Smooth muscle cell of bladder (primary cell): ENCODE measurements around the gene TMEM244. TPM values are rescaled to one million over a fixed set of nuclear protein-coding genes. Genes with fewer than 3 reads are reported as not detected.

Experiments used
- total RNA-seq: library from RNA; depleted of rRNA; stranded (reverse); fragments of >200 nt; gene quantifications from 2 replicates; pipeline ENCODE4 v1.2.3, GENCODE V29; 2014

The TMEM244 gene
- not detected in 2 replicates for total RNA-seq

GRCh38 chr6:129860908-129861665 lies at the start of gene TMEM244:
Gene TMEM244 (minus strand): TSS chr6:129861315. CDS start chr6:129861188, 127 bp downstream.

Other genes with a start within 250 kb of the TMEM244 start
- gene ARHGAP18, start 151.1 kb downstream of the TMEM244 start, total RNA-seq = 15.4 and 15.6 TPM in 2 replicates
- gene L3MBTL3, start 157.3 kb upstream of the TMEM244 start, total RNA-seq = 4.7 and 7.1 TPM in 2 replicates